Epithelial cell of prostate (primary cell): ENCODE measurements around the gene IMPDH1.
A peak's percentile ranks its signal among the peaks of the same experiment; 100 is the strongest.

Experiments used
- DNase-seq: peaks from one replicate; pipeline ENCODE4 v3.0.0-alpha.2; 2011; ENCODE audit warnings: low read depth, low spot score
- H3K27ac ChIP-seq: fragments of 450-650 bp; 2 replicates; pipeline ENCODE4 v1.5.1; 2017; ENCODE audit warnings: mild to moderate bottlenecking

IMPDH1 gene

DNA sequence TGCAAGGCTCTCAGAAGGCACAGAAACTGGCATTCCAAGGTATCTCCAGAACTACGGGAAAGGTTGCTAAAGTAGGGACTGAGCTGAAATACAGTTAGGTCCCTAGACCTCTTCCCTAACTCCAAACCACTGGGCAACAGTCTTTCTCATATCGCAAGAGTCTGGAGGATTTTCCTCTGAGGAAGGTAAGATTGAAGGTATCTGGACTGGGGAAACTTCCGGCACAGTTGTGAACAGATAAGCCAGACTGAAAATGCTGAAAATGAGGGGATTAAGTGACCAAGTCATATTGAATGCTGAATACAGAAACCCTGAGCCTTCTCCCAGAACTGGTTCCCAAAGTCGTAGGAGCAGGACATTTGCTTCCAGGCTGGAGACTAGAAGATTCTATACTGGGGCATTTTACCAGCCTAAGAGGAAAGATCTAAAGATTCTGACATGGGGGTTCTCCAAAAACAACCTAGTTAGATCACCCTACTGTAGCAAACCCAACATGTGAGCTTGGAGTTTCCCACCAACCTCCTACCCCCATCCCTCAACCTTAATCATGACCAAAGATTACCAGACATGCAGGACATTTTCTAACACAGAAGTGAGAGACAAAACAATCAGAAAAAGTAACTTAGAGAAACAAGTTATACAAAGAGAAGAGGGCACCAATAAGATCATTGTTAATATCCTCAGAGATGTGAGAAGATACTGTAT lies 45.5 kb downstream of the IMPDH1 start:
- DNase-seq: no peak
- H3K27ac ChIP-seq: no peak overlapping the region

DNA sequence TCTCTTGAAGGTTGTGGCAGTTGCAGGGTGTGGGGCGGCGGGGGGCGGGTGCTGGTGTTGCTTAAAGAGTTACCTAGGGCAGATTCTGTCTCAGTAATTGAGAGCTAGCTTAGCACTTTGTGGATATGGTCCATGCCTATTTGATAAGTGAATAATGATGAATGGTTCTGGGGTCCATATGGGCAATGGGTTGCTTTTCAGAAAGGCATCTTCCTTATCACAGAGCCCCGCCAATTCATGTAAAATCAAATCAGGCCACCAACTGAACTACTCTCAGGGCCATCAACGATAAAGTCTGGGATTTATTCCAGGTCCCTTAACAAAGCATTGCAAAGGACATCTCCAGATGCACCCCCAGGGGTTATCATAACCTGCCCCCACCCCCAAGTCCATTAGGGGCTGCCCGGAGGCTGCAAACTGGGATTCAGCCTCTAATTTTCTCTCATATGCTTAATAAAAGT lies 46.5 kb downstream of the IMPDH1 start:
- no peak for DNase-seq

GRCh38 chr7:128362670-128363069 lies 47.1 kb downstream of the IMPDH1 start:
- peak; percentile 58 for DNase-seq
- H3K27ac ChIP-seq: no peak overlapping the region

More for the DNA sequence above, 46.5 kb downstream of the IMPDH1 start:
- no peak overlapping the region for H3K27ac ChIP-seq

DNA sequence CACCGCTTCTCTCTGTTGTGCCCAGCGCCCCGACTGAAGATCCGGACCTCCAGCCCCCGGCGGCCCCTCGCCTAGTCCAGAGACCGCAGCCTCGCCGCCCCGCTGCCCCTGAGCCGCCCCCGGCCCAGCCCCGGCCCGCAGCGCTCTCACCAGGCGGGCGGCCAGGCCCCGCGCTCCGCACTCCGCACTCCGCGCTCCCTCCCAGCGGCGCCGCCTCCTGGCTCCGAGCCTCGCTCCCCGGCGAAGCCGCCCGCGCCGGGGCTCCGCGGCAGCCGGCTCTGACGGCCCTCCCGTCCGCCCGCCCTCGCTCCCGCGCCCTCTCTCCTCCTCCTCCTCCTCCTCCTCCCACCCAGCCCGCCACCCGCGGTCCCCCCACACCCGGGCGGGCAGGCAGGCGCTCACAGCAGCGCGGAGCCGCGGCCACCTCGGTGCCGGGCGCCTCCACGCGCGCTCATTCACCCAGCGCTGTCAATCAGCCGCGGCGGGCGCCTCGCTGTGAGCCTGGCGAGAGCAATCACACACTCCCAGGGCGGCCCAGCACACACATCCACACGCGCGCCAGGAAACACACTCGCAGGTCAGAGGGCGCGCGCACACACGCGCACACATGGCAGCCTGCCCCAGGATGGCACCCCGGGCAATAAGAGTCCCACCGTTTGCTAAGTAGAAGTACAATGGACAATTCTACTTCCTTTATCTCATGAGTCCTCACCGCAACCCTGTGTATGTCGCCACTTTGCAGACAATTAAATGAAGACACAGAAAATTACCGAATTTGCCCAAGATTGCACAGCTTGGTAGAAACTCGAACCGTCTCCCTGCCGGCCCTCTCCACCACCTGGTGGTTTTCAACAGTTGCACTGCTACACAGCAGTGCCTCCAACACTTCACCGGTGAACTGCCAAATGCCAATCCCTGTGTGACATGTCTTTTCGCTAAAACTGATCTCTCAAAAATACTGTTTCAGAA lies 48.1 kb downstream of the IMPDH1 start, which contains the start of gene PRRT4:
Gene PRRT4 (minus strand): TSS at position 280 of the 969 bp plus-strand sequence.
- no peak for DNase-seq
- no peak within 1 kb of the TSS for H3K27ac ChIP-seq

DNA sequence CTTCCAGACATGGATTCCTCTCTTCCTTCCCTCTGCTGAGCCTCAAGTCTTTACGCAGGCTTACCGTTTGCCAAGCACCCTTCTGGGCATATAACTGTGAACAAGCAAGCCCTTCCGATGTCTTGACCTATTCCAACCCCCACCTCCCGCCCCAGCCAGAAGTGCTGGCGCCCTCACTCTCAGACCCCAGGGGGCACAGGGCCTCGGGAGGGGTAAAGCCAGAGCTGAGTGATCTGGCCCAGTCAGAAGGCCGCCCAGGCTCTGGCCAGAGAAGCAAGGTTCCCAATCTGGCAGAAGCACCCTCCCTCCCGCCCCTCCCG lies 49.5 kb downstream of the IMPDH1 start:
- no peak for DNase-seq
- H3K27ac ChIP-seq: no peak overlapping the region

- H3K27ac ChIP-seq: no peak overlapping the region
- DNase-seq: no peak
These were observed 49.8 kb downstream of the IMPDH1 start for GRCh38 chr7:128359939-128360338.

GRCh38 chr7:128359336-128359735 lies 50.4 kb downstream of the IMPDH1 start:
- DNase-seq: no peak
- no peak overlapping the region for H3K27ac ChIP-seq

GRCh38 chr7:128358233-128358632 lies 51.5 kb downstream of the IMPDH1 start:
- no peak for DNase-seq
- no peak overlapping the region for H3K27ac ChIP-seq

GRCh38 chr7:128357217-128357613 lies 52.6 kb downstream of the IMPDH1 start:
- no peak overlapping the region for H3K27ac ChIP-seq

DNA sequence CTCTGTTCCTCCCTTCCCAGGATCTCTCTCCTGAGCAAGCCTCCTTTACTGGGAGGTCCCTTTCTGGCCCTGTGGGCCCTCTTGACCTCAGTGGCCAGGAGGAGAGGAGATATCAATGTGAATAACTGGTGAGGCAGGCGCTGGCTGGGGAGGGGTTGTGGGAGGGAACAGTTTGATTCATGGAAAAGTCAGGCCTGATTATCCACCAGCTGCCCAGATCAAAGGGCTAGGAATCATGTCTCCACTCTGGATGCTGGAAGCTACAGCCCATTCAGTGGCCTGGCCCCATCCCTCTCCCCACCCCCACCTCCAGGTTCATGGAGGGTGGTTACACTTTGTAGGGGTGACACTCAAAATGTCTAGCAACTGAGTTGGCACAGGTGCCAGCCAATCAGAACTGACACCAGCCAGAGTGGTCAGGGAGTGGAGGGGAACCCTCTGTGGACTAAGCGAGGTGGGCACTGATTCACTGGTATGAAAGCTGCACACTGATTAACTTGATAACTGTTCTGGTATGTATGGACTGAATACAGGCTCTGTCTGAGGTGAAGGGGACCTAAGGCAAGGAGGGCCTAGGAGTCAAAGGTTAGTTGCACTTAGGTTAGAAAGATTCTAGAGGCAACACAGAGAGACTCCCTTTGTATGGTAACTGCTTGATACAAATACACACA lies 53.1 kb downstream of the IMPDH1 start:
- DNase-seq: no peak
- H3K27ac ChIP-seq: no peak overlapping the region

More at GRCh38 chr7:128357217-128357613, 52.6 kb downstream of the IMPDH1 start:
- no peak for DNase-seq

DNA sequence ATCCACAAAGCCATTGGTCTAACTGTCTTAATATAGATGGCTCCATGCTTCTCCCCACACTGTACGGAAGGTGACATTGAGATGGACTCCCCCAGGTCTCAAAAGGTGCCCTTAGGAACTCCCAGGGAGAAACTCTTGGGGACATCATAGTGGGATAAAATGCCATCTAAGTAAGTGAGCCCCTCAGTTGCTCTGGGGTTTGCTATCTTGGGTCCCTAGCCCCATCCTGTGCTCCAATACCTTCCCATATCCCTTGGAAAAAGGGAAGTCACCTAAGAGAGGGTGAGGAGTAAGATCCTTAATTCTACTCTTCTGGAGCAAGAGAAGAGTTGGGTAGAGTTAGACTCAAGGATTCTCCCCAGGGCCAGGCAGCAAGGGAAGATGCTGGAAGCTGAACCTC lies 56.2 kb downstream of the IMPDH1 start:
- no peak for DNase-seq
- no peak overlapping the region for H3K27ac ChIP-seq

GRCh38 chr7:128353189-128353588 lies 56.6 kb downstream of the IMPDH1 start:
- no peak overlapping the region for H3K27ac ChIP-seq
- no peak for DNase-seq

- DNase-seq: no peak
- no peak overlapping the region for H3K27ac ChIP-seq
These were observed 57.1 kb downstream of the IMPDH1 start for GRCh38 chr7:128352636-128353035.

- no peak for DNase-seq
- H3K27ac ChIP-seq: no peak overlapping the region
These were observed 57.6 kb downstream of the IMPDH1 start for GRCh38 chr7:128352153-128352537.

GRCh38 chr7:128351296-128352152 lies 58.3 kb downstream of the IMPDH1 start:
- no peak for DNase-seq
- no peak overlapping the region for H3K27ac ChIP-seq

- no peak for DNase-seq
- H3K27ac ChIP-seq: no peak overlapping the region
These were observed 59.0 kb downstream of the IMPDH1 start for GRCh38 chr7:128350708-128351295.

DNA sequence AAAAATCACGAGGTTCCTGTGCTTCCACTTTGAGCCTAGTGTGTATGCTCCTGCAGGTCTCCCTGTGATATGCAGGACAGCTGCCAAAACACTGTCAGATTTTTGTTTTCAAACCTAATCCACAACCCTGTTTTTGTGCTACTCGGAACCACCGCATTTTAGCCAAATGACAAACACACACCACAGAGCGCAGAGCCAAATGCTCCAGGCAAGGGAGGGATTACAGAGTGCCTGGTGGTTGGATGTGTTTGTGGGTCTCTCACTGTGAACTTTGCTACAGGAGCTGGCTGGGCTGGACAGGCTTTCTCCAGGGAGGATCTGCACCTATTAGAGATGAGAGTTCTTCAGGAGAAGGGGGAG lies 60.3 kb downstream of the IMPDH1 start:
- no peak overlapping the region for H3K27ac ChIP-seq
- DNase-seq: no peak

DNA sequence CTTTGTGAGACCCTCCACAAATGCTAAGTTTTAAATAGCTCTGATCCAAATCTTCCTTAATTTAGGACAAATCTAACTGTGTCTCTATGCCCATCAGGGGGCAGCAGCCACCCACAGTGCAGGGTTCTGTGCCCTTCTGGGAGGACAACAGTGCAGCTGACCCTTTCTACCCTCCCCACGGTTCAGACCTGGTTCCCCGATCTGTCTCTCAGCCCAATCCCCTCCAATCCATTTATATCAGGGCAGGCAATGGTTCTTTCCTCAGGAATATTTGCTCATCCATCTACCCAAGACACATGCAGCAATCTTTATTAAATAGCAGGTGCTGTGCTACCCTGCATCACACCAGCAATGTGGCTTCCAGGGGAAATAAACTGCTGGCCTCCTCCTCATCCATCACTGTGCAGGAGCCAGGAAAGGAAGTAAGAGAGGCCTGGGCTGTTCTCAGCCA lies 62.1 kb downstream of the IMPDH1 start:
- no peak overlapping the region for H3K27ac ChIP-seq
- DNase-seq: no peak

GRCh38 chr7:128344431-128344774 lies 65.4 kb downstream of the IMPDH1 start:
- H3K27ac ChIP-seq: no peak overlapping the region
- no peak for DNase-seq
